ENCODE data around the gene ATRNL1. TPM values are rescaled to one million over a fixed set of nuclear protein-coding genes. Genes with fewer than 3 reads are reported as not detected.

ATRNL1 gene
- total and polyA plus RNA-seq, 2 experiments from 2014 or later: not detected

GRCh38 chr10:115760131-115760530, 667.0 kb downstream of the ATRNL1 start:
- Histone ChIP-seq H3K9me2 (ENCODE audit: insufficient read depth) (no peaks in the 10 kb centered on the region), H3K4me1 (ENCODE audit: insufficient read depth) (0 out of 2 replicates have a peak, but pooled peaks cover 3% of the 10 kb centered on the region), H3K79me2 (ENCODE audit: insufficient read depth) (no peaks in the 10 kb centered on the region), H3K9ac (no peak overlapping the region), H3K4me2 (ENCODE audit: unreplicated experiment) (no peak overlapping the region), H3K9me3 (ENCODE audit: low read depth) (no peaks in the 10 kb centered on the region), H3K27ac (no peak overlapping the region), H4K20me1 (ENCODE audit: insufficient read depth) (no peaks in the 10 kb centered on the region), H3F3A (ENCODE audit: insufficient read depth) (no peaks in the 10 kb centered on the region), H2AFZ (no peak overlapping the region), H3K4me3 (no peak overlapping the region), H3K27me3 (replicated peaks; ENCODE audit: insufficient read depth) (no peaks in the 10 kb centered on the region), H3K36me3 (ENCODE audit: low read depth) (no peaks in the 10 kb centered on the region)
- in situ Hi-C loops (cut with MboI): no loop called here
- TF ChIP-seq EZH2phosphoT487 (IDR thresholded peaks at IDR 0.05; ENCODE audit: insufficient read depth, low read depth): no peak
- no peak for TF ChIP-seq EZH2 (IDR thresholded peaks at IDR 0.05; ENCODE audit: insufficient read depth, poor library complexity, severe bottlenecking)
- WGBS, 2 experiments (ENCODE audit: low coverage in 1 of 2, low lambda C conversion rate in 2 of 2, missing lambda C conversion rate in 2 of 2): 36 to 43% methylated on average over 1 of the region's 1 CpG
- no peak for DNase-seq

DNA sequence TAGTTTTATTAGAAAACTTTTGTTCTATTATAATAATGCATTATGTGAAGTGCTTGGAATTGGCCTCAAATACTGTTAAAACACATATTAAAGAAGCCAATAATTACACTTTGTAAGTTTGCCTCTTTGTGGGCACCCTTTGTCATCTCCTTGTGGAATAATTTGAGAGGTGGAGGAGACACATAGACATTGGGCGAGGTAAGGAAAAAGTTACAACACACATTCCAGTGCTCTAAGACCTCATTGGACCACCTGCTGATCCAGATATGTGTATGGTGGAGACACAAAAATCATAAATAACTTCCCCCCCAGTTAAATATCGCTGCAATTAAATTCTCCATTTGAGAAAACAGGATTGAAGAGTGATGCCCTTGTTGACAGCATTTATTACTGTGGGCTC, 668.0 kb downstream of the ATRNL1 start:
- WGBS, 2 experiments (ENCODE audit: low coverage in 1 of 2, low lambda C conversion rate in 2 of 2, missing lambda C conversion rate in 2 of 2): 42 to 43% methylated on average over 2 of the region's 2 CpGs
- no peaks in the 10 kb centered on the region for H3K9me2 ChIP-seq (ENCODE audit: insufficient read depth)
- no peak overlapping the region for H2AFZ ChIP-seq
- no peak for DNase-seq
- H3K27ac ChIP-seq: no peak overlapping the region
- no peaks in the 10 kb centered on the region for H3F3A ChIP-seq (ENCODE audit: insufficient read depth)
- no peak overlapping the region for H3K4me3 ChIP-seq
- no peak overlapping the region for H3K4me2 ChIP-seq (ENCODE audit: unreplicated experiment)
- H3K79me2 ChIP-seq (ENCODE audit: insufficient read depth): no peaks in the 10 kb centered on the region
- in situ Hi-C loops (cut with MboI): no loop called here
- no peak for TF ChIP-seq EZH2 (IDR thresholded peaks at IDR 0.05; ENCODE audit: insufficient read depth, poor library complexity, severe bottlenecking)
- TF ChIP-seq EZH2phosphoT487 (IDR thresholded peaks at IDR 0.05; ENCODE audit: insufficient read depth, low read depth): no peak
- H4K20me1 ChIP-seq (ENCODE audit: insufficient read depth): no peaks in the 10 kb centered on the region
- no peaks in the 10 kb centered on the region for H3K9me3 ChIP-seq (ENCODE audit: low read depth)
- H3K4me1 ChIP-seq (ENCODE audit: insufficient read depth): 0 out of 2 replicates have a peak, but pooled peaks cover 3% of the 10 kb centered on the region
- no peaks in the 10 kb centered on the region for H3K36me3 ChIP-seq (ENCODE audit: low read depth)
- no peak overlapping the region for H3K9ac ChIP-seq
- H3K27me3 ChIP-seq (replicated peaks; ENCODE audit: insufficient read depth): no peaks in the 10 kb centered on the region

GRCh38 chr10:115762029-115762428, 668.9 kb downstream of the ATRNL1 start:
- no peaks in the 10 kb centered on the region for H3K9me2 ChIP-seq (ENCODE audit: insufficient read depth)
- no peak overlapping the region for H2AFZ ChIP-seq
- H3K79me2 ChIP-seq (ENCODE audit: insufficient read depth): no peaks in the 10 kb centered on the region
- TF ChIP-seq EZH2 (IDR thresholded peaks at IDR 0.05; ENCODE audit: insufficient read depth, poor library complexity, severe bottlenecking): no peak
- no peaks in the 10 kb centered on the region for H4K20me1 ChIP-seq (ENCODE audit: insufficient read depth)
- no peaks in the 10 kb centered on the region for H3F3A ChIP-seq (ENCODE audit: insufficient read depth)
- H3K9ac ChIP-seq: no peak overlapping the region
- no peaks in the 10 kb centered on the region for H3K9me3 ChIP-seq (ENCODE audit: low read depth)
- DNase-seq: peak; percentile 67
- H3K4me1 ChIP-seq (ENCODE audit: insufficient read depth): 0 out of 2 replicates have a peak, but pooled peaks cover 3% of the 10 kb centered on the region
- H3K36me3 ChIP-seq (ENCODE audit: low read depth): no peaks in the 10 kb centered on the region
- H3K4me3 ChIP-seq: no peak overlapping the region
- no peaks in the 10 kb centered on the region for H3K27me3 ChIP-seq (replicated peaks; ENCODE audit: insufficient read depth)
- H3K27ac ChIP-seq: no peak overlapping the region
- H3K4me2 ChIP-seq (ENCODE audit: unreplicated experiment): no peak overlapping the region
- in situ Hi-C loops (cut with MboI): no loop called here

DNA sequence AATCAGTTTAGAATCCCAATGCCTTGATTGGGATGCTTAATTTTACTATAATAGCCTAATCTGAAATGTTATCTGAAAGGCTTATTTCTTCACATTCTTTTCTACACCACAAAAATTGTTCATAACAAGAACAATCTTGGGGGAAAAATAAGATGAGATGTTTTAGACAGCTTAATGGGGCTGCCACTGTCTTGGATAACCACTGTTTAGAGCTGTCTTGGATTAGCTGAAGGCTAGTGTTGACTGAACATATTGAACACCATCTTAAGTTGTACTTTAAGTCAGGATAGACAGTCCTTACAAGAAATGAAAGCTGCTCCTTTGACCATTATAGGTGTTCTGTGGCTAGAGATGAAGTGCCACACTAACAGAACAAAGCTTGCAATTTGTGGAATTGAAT, 678.6 kb downstream of the ATRNL1 start:
- H3K4me3 ChIP-seq: no peak overlapping the region
- no peaks in the 10 kb centered on the region for H3K27me3 ChIP-seq (replicated peaks; ENCODE audit: insufficient read depth)
- in situ Hi-C loops (cut with MboI): no loop called here
- no peak overlapping the region for H2AFZ ChIP-seq
- H3K9me2 ChIP-seq (ENCODE audit: insufficient read depth): no peaks in the 10 kb centered on the region
- H3K27ac ChIP-seq: no peak overlapping the region
- H3K9me3 ChIP-seq (ENCODE audit: low read depth): no peaks in the 10 kb centered on the region
- H3K79me2 ChIP-seq (ENCODE audit: insufficient read depth): no peaks in the 10 kb centered on the region
- peaks cover 4% of the 10 kb centered on the region; the same call in 1 of the 2 replicates for H3F3A ChIP-seq (ENCODE audit: insufficient read depth)
- TF ChIP-seq EZH2phosphoT487 (IDR thresholded peaks at IDR 0.05; ENCODE audit: insufficient read depth, low read depth): no peak
- no peak overlapping the region for H3K4me2 ChIP-seq (ENCODE audit: unreplicated experiment)
- no peak for DNase-seq
- H3K9ac ChIP-seq: no peak overlapping the region
- H4K20me1 ChIP-seq (ENCODE audit: insufficient read depth): no peaks in the 10 kb centered on the region
- no peaks in the 10 kb centered on the region for H3K36me3 ChIP-seq (ENCODE audit: low read depth)
- H3K4me1 ChIP-seq (ENCODE audit: insufficient read depth): peaks cover 16% of the 10 kb centered on the region; the same call in 1 of the 2 replicates

GRCh38 chr10:115772606-115773005, 679.4 kb downstream of the ATRNL1 start:
- in situ Hi-C loops (cut with MboI): no loop called here
- peak overlapping the region; percentile 16 for H3K4me2 ChIP-seq (ENCODE audit: unreplicated experiment)
- WGBS, 2 experiments (ENCODE audit: low coverage in 1 of 2, low lambda C conversion rate in 2 of 2, missing lambda C conversion rate in 2 of 2): 57 to 68% methylated on average over 1 of the region's 1 CpG
- no peaks in the 10 kb centered on the region for H3K27me3 ChIP-seq (replicated peaks; ENCODE audit: insufficient read depth)
- H4K20me1 ChIP-seq (ENCODE audit: insufficient read depth): no peaks in the 10 kb centered on the region
- no peak overlapping the region for H3K27ac ChIP-seq
- peak; percentile 77 for DNase-seq
- H3K9me2 ChIP-seq (ENCODE audit: insufficient read depth): no peaks in the 10 kb centered on the region
- H3K9me3 ChIP-seq (ENCODE audit: low read depth): no peaks in the 10 kb centered on the region
- no peaks in the 10 kb centered on the region for H3K79me2 ChIP-seq (ENCODE audit: insufficient read depth)
- TF ChIP-seq EZH2phosphoT487 (IDR thresholded peaks at IDR 0.05; ENCODE audit: insufficient read depth, low read depth): no peak
- TF ChIP-seq EZH2 (IDR thresholded peaks at IDR 0.05; ENCODE audit: insufficient read depth, poor library complexity, severe bottlenecking): no peak
- H3K9ac ChIP-seq: no peak overlapping the region
- no peaks in the 10 kb centered on the region for H3K36me3 ChIP-seq (ENCODE audit: low read depth)
- H3K4me1 ChIP-seq (ENCODE audit: insufficient read depth): peaks cover 16% of the 10 kb centered on the region; the same call in 1 of the 2 replicates
- H3F3A ChIP-seq (ENCODE audit: insufficient read depth): peaks cover 4% of the 10 kb centered on the region; the same call in 1 of the 2 replicates
- H2AFZ ChIP-seq: 0 out of 2 replicates have a peak overlapping the region, but pooled peaks have one; percentile 0
- no peak overlapping the region for H3K4me3 ChIP-seq
